Vagina (tissue), 2 donors: Measurements from ENCODE around the gene SPG11. TPM values are rescaled to one million over a fixed set of nuclear protein-coding genes. Genes with fewer than 3 reads are reported as not detected.

ENCODE experiments used
- DNase-seq, 2 donors: peaks; one replicate each; pipeline ENCODE4 v3.0.0-alpha.2; 2017; ENCODE audit errors: extremely low spot score in 2 of 2
- H3K27ac ChIP-seq: fragments of 200-600 bp; sonication (generic); one replicate; pipeline ENCODE4 v1.5.1; 2019
- H3K27me3 ChIP-seq: fragments of 200-600 bp; sonication (generic); one replicate; pipeline ENCODE4 v1.5.1; 2019
- H3K36me3 ChIP-seq, 2 donors: fragments of 200-600 bp; sonication (generic); one replicate each; pipeline ENCODE4 v1.5.1; 2017 to 2019
- H3K4me1 ChIP-seq: fragments of 200-600 bp; sonication (generic); one replicate; pipeline ENCODE4 v1.5.1; 2019
- H3K4me3 ChIP-seq, 2 donors: fragments of 200-600 bp; sonication (generic); 1 replicate in 1 of 2; 2 replicates in 1 of 2; pipeline ENCODE4 v1.5.1; 2016 to 2019
- H3K9me3 ChIP-seq: fragments of 200-600 bp; sonication (generic); one replicate; pipeline ENCODE4 v1.5.1; 2019
- POLR2A ChIP-seq, 2 donors: fragments of 450-650 bp; IDR thresholded peaks; one replicate each; pipeline ENCODE4 v1.6.1; 2017; ENCODE audit warnings: antibody characterized with exemption in 2 of 2, mild to moderate bottlenecking in 2 of 2, moderate library complexity in 2 of 2
- POLR2AphosphoS5 ChIP-seq, 2 donors: sonication (generic); formaldehyde crosslinking; IDR thresholded peaks; one replicate each; pipeline ENCODE4 v1.9.0; 2017; ENCODE audit warnings: antibody characterized with exemption in 2 of 2, mild to moderate bottlenecking in 2 of 2, low read depth in 1 of 2; ENCODE audit not compliant: insufficient read depth in 1 of 2
- intact Hi-C: fragments of 100-400 bp; cut with DNase I; formaldehyde crosslinking; loops from one replicate; pipeline ENCODE4 v1.15.1; 2023
- total RNA-seq: library from RNA; depleted of rRNA; stranded (reverse); fragments of >200 nt; gene quantifications from one replicate; pipeline ENCODE4 v1.2.3, GENCODE V29; 2016
- TF ChIP-seq, protein P1 (sequence below), 3 experiments: fragments of 450-650 bp in 2 of 3; fragments of 200-600 bp in 1 of 3; sonication (generic) in 1 of 3; IDR thresholded peaks; one replicate each; pipeline ENCODE4 v1.5.1; 2017 to 2019; ENCODE audit warnings: antibody characterized with exemption in 3 of 3, mild to moderate bottlenecking in 2 of 3, moderate library complexity in 2 of 3

Gene SPG11
- total RNA-seq, 1 donor from 2014 or later, result 98.2 TPM

DNA sequence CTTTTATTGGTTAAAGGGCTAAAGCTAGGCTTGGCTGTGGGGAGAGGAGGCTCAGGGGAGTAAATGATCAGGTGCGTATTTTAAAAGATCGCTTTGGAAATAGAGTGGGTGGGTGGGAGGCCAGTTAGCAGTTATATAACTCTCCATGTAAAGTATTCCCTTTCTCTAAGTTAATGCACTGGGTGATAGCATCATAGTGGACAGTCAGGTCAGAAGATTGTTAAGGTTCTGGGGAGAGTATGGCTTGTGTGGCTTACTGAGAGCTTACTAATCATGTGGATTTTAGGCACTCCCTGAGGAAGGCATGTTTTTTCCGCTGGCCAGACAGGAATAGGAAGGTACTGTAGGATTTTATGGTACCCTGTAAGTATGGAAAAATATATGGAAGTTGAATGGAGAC is 132.8 kb downstream of the SPG11 start:
- intact Hi-C loops, result no loop called here
- Histone ChIP-seq H3K36me3 (no peaks in the 10 kb centered on the region), H3K9me3 (no peaks in the 10 kb centered on the region), H3K4me1 (peaks cover 10% of the 10 kb centered on the region), H3K27ac (no peak overlapping the region), H3K4me3 (no peak overlapping the region), H3K27me3 (no peaks in the 10 kb centered on the region)
- no peak for DNase-seq
- TF ChIP-seq, protein P1, sequence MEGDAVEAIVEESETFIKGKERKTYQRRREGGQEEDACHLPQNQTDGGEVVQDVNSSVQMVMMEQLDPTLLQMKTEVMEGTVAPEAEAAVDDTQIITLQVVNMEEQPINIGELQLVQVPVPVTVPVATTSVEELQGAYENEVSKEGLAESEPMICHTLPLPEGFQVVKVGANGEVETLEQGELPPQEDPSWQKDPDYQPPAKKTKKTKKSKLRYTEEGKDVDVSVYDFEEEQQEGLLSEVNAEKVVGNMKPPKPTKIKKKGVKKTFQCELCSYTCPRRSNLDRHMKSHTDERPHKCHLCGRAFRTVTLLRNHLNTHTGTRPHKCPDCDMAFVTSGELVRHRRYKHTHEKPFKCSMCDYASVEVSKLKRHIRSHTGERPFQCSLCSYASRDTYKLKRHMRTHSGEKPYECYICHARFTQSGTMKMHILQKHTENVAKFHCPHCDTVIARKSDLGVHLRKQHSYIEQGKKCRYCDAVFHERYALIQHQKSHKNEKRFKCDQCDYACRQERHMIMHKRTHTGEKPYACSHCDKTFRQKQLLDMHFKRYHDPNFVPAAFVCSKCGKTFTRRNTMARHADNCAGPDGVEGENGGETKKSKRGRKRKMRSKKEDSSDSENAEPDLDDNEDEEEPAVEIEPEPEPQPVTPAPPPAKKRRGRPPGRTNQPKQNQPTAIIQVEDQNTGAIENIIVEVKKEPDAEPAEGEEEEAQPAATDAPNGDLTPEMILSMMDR (IDR thresholded peaks at IDR 0.05), result no peak
- TF ChIP-seq POLR2AphosphoS5 (IDR thresholded peaks at IDR 0.05; ENCODE audit: insufficient read depth in 1 of 2, low read depth in 1 of 2) (no peak), POLR2A (IDR thresholded peaks at IDR 0.05) (no peak)

DNA sequence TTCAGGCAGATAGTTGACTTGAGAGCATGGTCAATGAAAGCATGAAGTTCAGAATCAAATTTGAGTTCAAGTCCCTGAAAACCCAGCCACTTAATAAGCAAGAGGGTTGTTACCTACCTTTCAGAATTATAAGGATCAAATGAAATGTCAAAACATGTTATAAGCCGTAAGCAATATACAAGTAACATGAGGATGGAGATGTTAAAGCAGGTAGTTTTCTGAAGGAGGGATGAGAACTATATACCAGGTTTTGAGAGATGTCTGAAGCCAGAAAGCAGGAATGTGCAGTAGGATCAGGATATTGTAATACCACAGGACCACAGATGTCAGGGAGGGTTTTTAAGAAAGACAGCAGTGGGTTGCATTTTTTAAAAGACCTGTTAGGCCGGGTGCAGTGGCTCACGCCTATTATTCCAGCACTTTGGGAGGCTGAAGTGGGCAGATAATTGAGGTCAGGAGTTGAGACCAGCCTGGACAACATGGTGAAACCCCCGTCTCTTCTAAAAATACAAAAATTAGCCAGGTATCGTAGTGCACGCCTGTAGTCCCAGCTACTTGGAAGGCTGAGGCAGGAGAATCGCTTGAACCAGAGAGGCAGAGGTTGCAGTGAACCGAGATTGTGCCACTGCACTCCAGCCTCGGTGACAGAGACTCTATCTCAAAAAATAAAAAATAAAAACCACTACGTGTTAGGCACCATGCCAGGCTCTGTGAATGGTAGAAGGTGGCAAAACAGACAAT is 133.4 kb downstream of the SPG11 start:
- no peak for DNase-seq
- Histone ChIP-seq H3K4me1 (peaks cover 4% of the 10 kb centered on the region), H3K27me3 (no peaks in the 10 kb centered on the region), H3K4me3 (no peak overlapping the region), H3K27ac (no peak overlapping the region), H3K36me3 (no peaks in the 10 kb centered on the region), H3K9me3 (no peaks in the 10 kb centered on the region)
- no peak for TF ChIP-seq POLR2AphosphoS5 (IDR thresholded peaks at IDR 0.05; ENCODE audit: insufficient read depth in 1 of 2, low read depth in 1 of 2)
- TF ChIP-seq, protein P1 (IDR thresholded peaks at IDR 0.05), result no peak
- no peak for TF ChIP-seq POLR2A (IDR thresholded peaks at IDR 0.05)
- intact Hi-C loops, result no loop called here

DNA sequence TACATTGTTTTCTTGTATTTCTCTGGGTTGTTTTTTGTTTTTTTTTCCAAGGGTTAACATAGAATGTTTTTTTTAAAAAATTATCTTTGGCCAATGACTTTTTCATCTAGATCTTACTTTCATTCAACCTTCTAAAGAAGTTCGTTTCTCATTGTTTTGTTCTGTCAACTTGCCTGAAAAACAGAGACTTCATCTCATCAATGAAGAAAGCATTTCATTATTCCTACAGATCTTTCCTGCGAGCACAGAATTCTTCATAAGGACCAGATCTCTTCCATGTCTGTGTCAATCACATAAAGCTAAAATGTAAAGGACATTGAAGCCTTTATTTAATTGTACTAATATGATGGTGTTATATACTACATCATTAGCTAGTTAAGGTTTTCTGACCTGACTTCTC is 136.2 kb downstream of the SPG11 start:
- TF ChIP-seq POLR2A (IDR thresholded peaks at IDR 0.05) (no peak), POLR2AphosphoS5 (IDR thresholded peaks at IDR 0.05; ENCODE audit: insufficient read depth in 1 of 2, low read depth in 1 of 2) (no peak)
- Histone ChIP-seq H3K4me3 (no peak overlapping the region), H3K27ac (no peak overlapping the region), H3K27me3 (no peaks in the 10 kb centered on the region), H3K36me3 (peaks cover 0 to 2% of the 10 kb centered on the region in 2 donors), H3K9me3 (no peaks in the 10 kb centered on the region), H3K4me1 (no peaks in the 10 kb centered on the region)
- intact Hi-C loops, result no loop called here
- DNase-seq, result no peak

- TF ChIP-seq, protein P1 (IDR thresholded peaks at IDR 0.05), result no peak
- TF ChIP-seq POLR2AphosphoS5 (IDR thresholded peaks at IDR 0.05; ENCODE audit: insufficient read depth in 1 of 2, low read depth in 1 of 2) (no peak), POLR2A (IDR thresholded peaks at IDR 0.05) (no peak)
- H3K4me3 ChIP-seq, result no peak overlapping the region
- H3K4me1 ChIP-seq, result no peaks in the 10 kb centered on the region
- H3K9me3 ChIP-seq, result no peaks in the 10 kb centered on the region
- no peak overlapping the region for H3K27ac ChIP-seq
- intact Hi-C loops, result no loop called here
- H3K27me3 ChIP-seq, result no peaks in the 10 kb centered on the region
- H3K36me3 ChIP-seq, result peaks cover 0 to 5% of the 10 kb centered on the region in 2 donors
- no peak for DNase-seq
These were observed 138.4 kb downstream of the SPG11 start for GRCh38 chr15:44525018-44525417.

DNA sequence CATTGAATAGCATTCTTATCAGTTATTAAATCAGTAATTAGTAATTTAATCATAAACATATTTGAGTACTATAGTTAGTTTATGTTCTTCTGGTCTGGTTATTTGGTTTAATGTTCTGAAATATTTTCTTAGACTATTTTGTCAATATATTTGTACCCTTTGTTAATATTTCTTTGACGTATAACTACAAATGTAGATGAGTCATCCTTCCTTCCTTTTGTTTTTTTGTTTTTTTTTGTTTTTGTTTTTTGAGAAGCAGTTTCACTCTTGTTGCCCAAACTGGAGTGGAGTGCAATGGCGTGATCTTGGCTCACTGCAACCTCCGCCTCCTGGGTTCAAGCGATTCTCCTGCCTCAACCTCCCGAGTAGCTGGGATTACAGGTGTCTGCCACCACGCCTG is 143.9 kb downstream of the SPG11 start:
- Histone ChIP-seq H3K4me1 (no peaks in the 10 kb centered on the region), H3K27me3 (no peaks in the 10 kb centered on the region), H3K9me3 (no peaks in the 10 kb centered on the region), H3K36me3 (peaks cover 0 to 5% of the 10 kb centered on the region in 2 donors), H3K27ac (no peak overlapping the region), H3K4me3 (no peak overlapping the region)
- intact Hi-C loops, result no loop called here
- TF ChIP-seq, protein P1 (IDR thresholded peaks at IDR 0.05), result no peak
- TF ChIP-seq POLR2AphosphoS5 (IDR thresholded peaks at IDR 0.05; ENCODE audit: insufficient read depth in 1 of 2, low read depth in 1 of 2) (no peak), POLR2A (IDR thresholded peaks at IDR 0.05) (no peak)
- DNase-seq, result no peak
